A673 (cell line): ENCODE data around the gene HAAO.

Experiments used
- EZH2 ChIP-seq: fragments of 200-600 bp; sonication (generic); IDR thresholded peaks from 2 replicates; pipeline ENCODE4 v1.6.1; 2017; ENCODE audit warnings: borderline replicate concordance, low read depth, mild to moderate bottlenecking, mixed read lengths, antibody characterized with exemption, low read length; ENCODE audit not compliant: poor library complexity, severe bottlenecking
- TF ChIP-seq, protein P1 (sequence below): fragments of 300-800, 200-600 bp; sonication (generic); conservative IDR thresholded peaks from 2 replicates; pipeline ENCODE4 v1.5.1; 2017; ENCODE audit warnings: low read depth, mild to moderate bottlenecking, antibody characterized with exemption, low read length, moderate library complexity, mixed read lengths

DNA sequence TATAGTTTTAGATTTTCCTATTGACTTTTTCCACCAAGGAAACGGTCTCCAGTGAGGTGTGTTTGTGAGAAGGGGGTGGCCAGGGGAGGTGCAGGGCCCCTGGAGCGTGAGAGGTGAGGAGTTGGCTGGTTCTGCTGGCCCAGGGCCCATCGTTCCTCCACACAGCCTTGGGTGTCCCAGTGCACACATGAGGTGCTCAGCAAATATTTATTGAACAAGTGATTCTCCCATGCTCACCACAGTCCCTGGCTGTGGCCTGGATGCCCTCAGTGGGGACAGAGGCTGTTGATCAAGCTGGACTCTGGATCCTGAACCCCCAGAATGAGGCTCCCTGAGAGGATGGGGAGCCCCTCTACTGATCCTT is 5.0 kb downstream of the HAAO start:
- TF ChIP-seq, protein P1, sequence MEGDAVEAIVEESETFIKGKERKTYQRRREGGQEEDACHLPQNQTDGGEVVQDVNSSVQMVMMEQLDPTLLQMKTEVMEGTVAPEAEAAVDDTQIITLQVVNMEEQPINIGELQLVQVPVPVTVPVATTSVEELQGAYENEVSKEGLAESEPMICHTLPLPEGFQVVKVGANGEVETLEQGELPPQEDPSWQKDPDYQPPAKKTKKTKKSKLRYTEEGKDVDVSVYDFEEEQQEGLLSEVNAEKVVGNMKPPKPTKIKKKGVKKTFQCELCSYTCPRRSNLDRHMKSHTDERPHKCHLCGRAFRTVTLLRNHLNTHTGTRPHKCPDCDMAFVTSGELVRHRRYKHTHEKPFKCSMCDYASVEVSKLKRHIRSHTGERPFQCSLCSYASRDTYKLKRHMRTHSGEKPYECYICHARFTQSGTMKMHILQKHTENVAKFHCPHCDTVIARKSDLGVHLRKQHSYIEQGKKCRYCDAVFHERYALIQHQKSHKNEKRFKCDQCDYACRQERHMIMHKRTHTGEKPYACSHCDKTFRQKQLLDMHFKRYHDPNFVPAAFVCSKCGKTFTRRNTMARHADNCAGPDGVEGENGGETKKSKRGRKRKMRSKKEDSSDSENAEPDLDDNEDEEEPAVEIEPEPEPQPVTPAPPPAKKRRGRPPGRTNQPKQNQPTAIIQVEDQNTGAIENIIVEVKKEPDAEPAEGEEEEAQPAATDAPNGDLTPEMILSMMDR, result no peak
- no peak for TF ChIP-seq EZH2
